K562 (cell line): ENCODE results near the gene DCAF8. TPM values are rescaled to one million over a fixed set of nuclear protein-coding genes. Genes with fewer than 3 reads are reported as not detected.

Experiments
- ATAC-seq: fragments of 200-7000 bp; cut with Tn5 transposase; 3 replicates; pipeline ENCODE4 v1.9.1; 2020; ENCODE audit warnings: moderate library complexity
- BruUV-seq: library from RNA; stranded (reverse); fragments of 400-500 nt; replicated peaks from 2 replicates; lab custom pipeline; 2021; lab: Mats Ljungman, UMichigan
- CTCF ChIA-PET: fragments of 300-600 bp; formaldehyde crosslinking; extraction: SDS; loops from one replicate; lab custom pipeline; 2021; ENCODE audit warnings: low intra/inter-chr PET ratio; lab: Yijun Ruan, JAX
- POLR2A ChIA-PET: fragments of 300-600, 350-650 bp; sonication (Branson Sonifier 250); formaldehyde crosslinking; extraction: SDS; loops from one replicate; lab custom pipeline; 2021; ENCODE audit warnings: antibody characterized with exemption, inconsistent platforms; lab: Yijun Ruan, JAX
- DNase-seq, 4 experiments: peaks; one replicate each; pipeline versions ENCODE4 v3.0.0 to v3.0.0-alpha.2; 2011 to 2018; ENCODE audit warnings: low spot score in 3 of 4, mixed read lengths in 3 of 4; ENCODE audit errors: extremely low read depth in 1 of 4
- FAIRE-seq: peaks from 2 replicates; lab custom pipeline; 2011; peaks lifted over from hg19 to GRCh38; lab: Jason Lieb, UNC
- H2AFZ ChIP-seq: 2 replicates; pipeline ENCODE4 v1.6.0; 2011; ENCODE audit warnings: low read depth, low read length, control low read depth, inconsistent platforms
- H3K27ac ChIP-seq: fragments of 200-600 bp; 3 replicates; pipeline ENCODE4 v1.8.0; 2011; ENCODE audit warnings: low read depth, mild to moderate bottlenecking, control low read depth, inconsistent platforms, low read length, moderate library complexity, mixed read lengths; ENCODE audit errors: extremely low read depth
- H3K27me3 ChIP-seq, 2 experiments: fragments of 300-600 bp in 1 of 2; 2 replicates in 1 of 2; 3 replicates in 1 of 2; pipeline versions ENCODE4 v1.6.0 to v1.8.0; 2011; ENCODE audit warnings: inconsistent platforms in 2 of 2, low read length in 2 of 2, mild to moderate bottlenecking in 1 of 2, mixed read lengths in 1 of 2, moderate library complexity in 1 of 2; ENCODE audit not compliant: control insufficient read depth in 2 of 2, insufficient read depth in 2 of 2
- H3K36me3 ChIP-seq: fragments of 300-600 bp; 3 replicates; pipeline ENCODE4 v1.8.0; 2011; ENCODE audit warnings: mild to moderate bottlenecking, low read length, inconsistent platforms; ENCODE audit not compliant: control insufficient read depth, insufficient read depth
- H3K4me1 ChIP-seq, 2 experiments: fragments of 200-600 bp in 1 of 2; replicated peaks in 1 of 2; 2 replicates in 1 of 2; 3 replicates in 1 of 2; pipeline versions ENCODE4 v1.5.1 to v1.8.0; 2011; ENCODE audit warnings: inconsistent platforms in 2 of 2, low read length in 2 of 2, mild to moderate bottlenecking in 1 of 2, mixed read lengths in 1 of 2, moderate library complexity in 1 of 2; ENCODE audit not compliant: control insufficient read depth in 2 of 2, insufficient read depth in 2 of 2
- H3K4me2 ChIP-seq: 2 replicates; pipeline ENCODE4 v1.6.1; 2011; ENCODE audit warnings: low read length, control low read depth, inconsistent platforms, mixed read lengths; ENCODE audit not compliant: insufficient read depth
- H3K4me3 ChIP-seq: fragments of 200-600 bp; sonication (generic), shearing (Covaris generic); 2 replicates; pipeline ENCODE4 v1.5.1; 2016; ENCODE audit warnings: control low read depth, inconsistent platforms
- H3K79me2 ChIP-seq: fragments of 200-600 bp; 3 replicates; pipeline ENCODE4 v1.8.0; 2011; ENCODE audit warnings: low read length, inconsistent platforms; ENCODE audit not compliant: control insufficient read depth, insufficient read depth
- H3K9ac ChIP-seq, 2 experiments: 2 replicates each; pipeline versions ENCODE4 v1.6.0 to v1.6.1; 2011; ENCODE audit warnings: low read depth in 2 of 2, low read length in 2 of 2, control low read depth in 1 of 2, inconsistent platforms in 1 of 2, mild to moderate bottlenecking in 1 of 2, mixed read lengths in 1 of 2; ENCODE audit not compliant: insufficient read depth in 1 of 2
- H3K9me1 ChIP-seq: one replicate; pipeline ENCODE4 v1.6.0; 2011; ENCODE audit warnings: inconsistent platforms, mild to moderate bottlenecking, low read length, moderate library complexity; ENCODE audit not compliant: control insufficient read depth, insufficient read depth
- H3K9me3 ChIP-seq: replicated peaks from 2 replicates; pipeline ENCODE4 v1.5.1; 2011; ENCODE audit warnings: low read depth, low read length, inconsistent platforms; ENCODE audit not compliant: control insufficient read depth, insufficient read depth
- H4K20me1 ChIP-seq: replicated peaks from 2 replicates; pipeline ENCODE4 v1.6.1; 2011; ENCODE audit warnings: low read length, inconsistent platforms, mixed read lengths; ENCODE audit not compliant: control insufficient read depth, insufficient read depth
- ADNP ChIP-seq: fragments of 200-800 bp; sonication (Bioruptor generic); IDR thresholded peaks from 2 replicates; pipeline ENCODE4 v1.6.1; 2016; ENCODE audit warnings: missing genetic modification characterization, missing compliant biosample characterization
- ETS2 ChIP-seq: IDR thresholded peaks from 2 replicates; pipeline ENCODE4 v1.6.1; 2016; ENCODE audit warnings: borderline replicate concordance, missing genetic modification characterization, mild to moderate bottlenecking, moderate library complexity, missing compliant biosample characterization; ENCODE audit not compliant: poor library complexity, severe bottlenecking
- HCFC1 ChIP-seq: IDR thresholded peaks from 2 replicates; pipeline ENCODE4 v1.6.1; 2012; ENCODE audit warnings: low read depth, low read length, improper control_type of control experiment
- HDAC6 ChIP-seq: IDR thresholded peaks from 2 replicates; pipeline ENCODE4 v1.6.1; 2012; ENCODE audit warnings: low read depth, mild to moderate bottlenecking, control low read depth, inconsistent platforms, low read length, moderate library complexity
- HMGN3 ChIP-seq: IDR thresholded peaks from 2 replicates; pipeline ENCODE4 v1.6.1; 2011; ENCODE audit warnings: borderline replicate concordance, low read depth, mild to moderate bottlenecking, mixed read lengths, low read length; ENCODE audit not compliant: insufficient read length; ENCODE audit errors: extremely low read depth
- MAFG ChIP-seq: fragments of 450-650 bp; conservative IDR thresholded peaks from 2 replicates; pipeline ENCODE4 v1.6.1; 2016; ENCODE audit warnings: missing genetic modification characterization, missing compliant biosample characterization
- MBD2 ChIP-seq: sonication (generic); IDR thresholded peaks from 2 replicates; pipeline ENCODE4 v1.6.1; 2016; ENCODE audit warnings: low read depth, borderline replicate concordance
- NFXL1 ChIP-seq: fragments of 450-650 bp; formaldehyde crosslinking; IDR thresholded peaks from 2 replicates; pipeline ENCODE4 v1.4.0; 2021; ENCODE audit warnings: mild to moderate bottlenecking
- SOX6 ChIP-seq: fragments of 450-650 bp; IDR thresholded peaks from 2 replicates; pipeline ENCODE4 v1.6.1; 2014; ENCODE audit warnings: mild to moderate bottlenecking
- ZNF124 ChIP-seq: sonication (generic); formaldehyde crosslinking; IDR thresholded peaks from 2 replicates; pipeline ENCODE4 v1.8.1; 2022; ENCODE audit warnings: missing genetic modification reagents
- ZNF644 ChIP-seq: fragments of 200-800 bp; sonication (Bioruptor generic); IDR thresholded peaks from 2 replicates; pipeline ENCODE4 v1.6.1; 2016; ENCODE audit warnings: low read depth, missing genetic modification characterization, missing compliant biosample characterization
- ZNF668 ChIP-seq: fragments of 250-450 bp; sonication (Bioruptor Pico); IDR thresholded peaks from 2 replicates; pipeline ENCODE4 v1.8.0; 2022; ENCODE audit warnings: mild to moderate bottlenecking, inconsistent platforms
- ZNF695 ChIP-seq: fragments of 450-650 bp; formaldehyde crosslinking; IDR thresholded peaks from 2 replicates; pipeline ENCODE4 v1.4.0; 2020; ENCODE audit warnings: mild to moderate bottlenecking, moderate library complexity
- in situ Hi-C: fragments of 300-500 bp; cut with MboI; formaldehyde crosslinking; loops from 4 replicates; pipeline ENCODE4 v1.15.0; 2018; ENCODE audit warnings: inconsistent platforms, mixed read lengths
- intact Hi-C: fragments of 100-400 bp; cut with micrococcal nuclease; formaldehyde crosslinking; loops from 2 replicates; pipeline ENCODE4 v1.14.2; 2022
- polyA plus RNA-seq, 8 experiments: library from polyadenylated mRNA; depleted of rRNA in 4 of 8; stranded (reverse) in 5 of 8; unstranded in 3 of 8; fragments of >200 nt; fragmentation: Nextera tagmentation in 2 of 8; fragmentation: Illumina TruSeq in 1 of 8; extraction: Ambion mirVana in 2 of 8; extraction: Trizol in 1 of 8; gene quantifications; 2 replicates each; pipeline versions ENCODE4 v1.2.1 to v1.2.3, GENCODE V29; 2011 to 2014; ENCODE audit warnings: inconsistent platforms in 1 of 8, missing spikeins in 1 of 8
- total RNA-seq, 7 experiments: library from RNA; depleted of rRNA in 6 of 7; stranded (reverse); fragments of >200 nt in 6 of 7; fragmentation: Illumina TruSeq in 2 of 7; extraction: Trizol in 2 of 7; gene quantifications; 2 replicates each; pipeline versions ENCODE4 v1.2.1 to v1.2.3, GENCODE V29; 2011 to 2021; ENCODE audit warnings: low replicate concordance in 1 of 7
- TF ChIP-seq, protein P1 (sequence below), 2 experiments: fragments of 200-800 bp in 1 of 2; sonication (Bioruptor generic) in 1 of 2; sonication (generic) in 1 of 2; formaldehyde crosslinking in 1 of 2; IDR thresholded peaks in 1 of 2; conservative IDR thresholded peaks in 1 of 2; 2 replicates each; pipeline versions ENCODE4 v1.5.0 to v1.6.1; 2016 to 2020; ENCODE audit warnings: missing compliant biosample characterization in 1 of 2, missing genetic modification characterization in 1 of 2, missing genetic modification reagents in 1 of 2
- TF ChIP-seq, protein P2 (sequence below): sonication (generic); formaldehyde crosslinking; IDR thresholded peaks from 2 replicates; pipeline ENCODE4 v1.5.0; 2020; ENCODE audit warnings: missing genetic modification reagents
- TF ChIP-seq, protein P3 (sequence below): sonication (generic); formaldehyde crosslinking; IDR thresholded peaks from 2 replicates; pipeline ENCODE4 v1.9.0; 2022; ENCODE audit warnings: mild to moderate bottlenecking, missing genetic modification reagents
- TF ChIP-seq, protein P4 (sequence below): fragments of 450-650 bp; formaldehyde crosslinking; IDR thresholded peaks from 2 replicates; pipeline ENCODE4 v1.4.0; 2020; ENCODE audit warnings: mild to moderate bottlenecking, moderate library complexity

DCAF8 gene
- total and polyA plus RNA-seq, 9 of the 15 experiments (the other 6 are each of a cell fraction or from before 2014, with no cell fraction given), result 11.6 to 149 (median 81.3) TPM

DNA sequence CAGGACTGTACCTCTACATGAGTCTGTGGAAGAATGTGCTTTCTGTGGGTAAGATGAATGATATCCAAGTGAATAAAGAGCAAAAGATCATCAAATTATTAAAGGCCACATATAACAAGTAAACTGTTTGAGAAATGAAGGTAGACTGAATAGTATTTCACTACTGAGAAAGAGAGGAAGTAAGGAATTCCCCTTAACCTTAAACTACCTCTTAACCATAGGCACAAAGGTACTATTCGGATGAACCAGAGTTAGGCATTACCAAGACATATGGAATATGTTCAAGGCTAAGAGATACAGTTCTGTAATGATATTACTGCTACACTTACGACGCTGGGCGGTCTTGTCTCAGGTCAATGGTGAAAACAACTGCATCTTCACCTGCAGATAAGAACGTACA is 25.5 kb downstream of the DCAF8 start (continued):
- TF ChIP-seq, protein P1, sequence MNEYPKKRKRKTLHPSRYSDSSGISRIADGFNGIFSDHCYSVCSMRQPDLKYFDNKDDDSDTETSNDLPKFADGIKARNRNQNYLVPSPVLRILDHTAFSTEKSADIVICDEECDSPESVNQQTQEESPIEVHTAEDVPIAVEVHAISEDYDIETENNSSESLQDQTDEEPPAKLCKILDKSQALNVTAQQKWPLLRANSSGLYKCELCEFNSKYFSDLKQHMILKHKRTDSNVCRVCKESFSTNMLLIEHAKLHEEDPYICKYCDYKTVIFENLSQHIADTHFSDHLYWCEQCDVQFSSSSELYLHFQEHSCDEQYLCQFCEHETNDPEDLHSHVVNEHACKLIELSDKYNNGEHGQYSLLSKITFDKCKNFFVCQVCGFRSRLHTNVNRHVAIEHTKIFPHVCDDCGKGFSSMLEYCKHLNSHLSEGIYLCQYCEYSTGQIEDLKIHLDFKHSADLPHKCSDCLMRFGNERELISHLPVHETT (CRISPR knock-in tag; conservative IDR thresholded peaks at IDR 0.05 in 1 of 2, IDR thresholded peaks at IDR 0.05 in 1 of 2), result no peak
- TF ChIP-seq MBD2 (no peak), NFXL1 (CRISPR knock-in tag) (no peak), MAFG (no peak)
- TF ChIP-seq, protein P2, sequence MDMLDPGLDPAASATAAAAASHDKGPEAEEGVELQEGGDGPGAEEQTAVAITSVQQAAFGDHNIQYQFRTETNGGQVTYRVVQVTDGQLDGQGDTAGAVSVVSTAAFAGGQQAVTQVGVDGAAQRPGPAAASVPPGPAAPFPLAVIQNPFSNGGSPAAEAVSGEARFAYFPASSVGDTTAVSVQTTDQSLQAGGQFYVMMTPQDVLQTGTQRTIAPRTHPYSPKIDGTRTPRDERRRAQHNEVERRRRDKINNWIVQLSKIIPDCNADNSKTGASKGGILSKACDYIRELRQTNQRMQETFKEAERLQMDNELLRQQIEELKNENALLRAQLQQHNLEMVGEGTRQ (CRISPR knock-in tag), result no peak

DNA sequence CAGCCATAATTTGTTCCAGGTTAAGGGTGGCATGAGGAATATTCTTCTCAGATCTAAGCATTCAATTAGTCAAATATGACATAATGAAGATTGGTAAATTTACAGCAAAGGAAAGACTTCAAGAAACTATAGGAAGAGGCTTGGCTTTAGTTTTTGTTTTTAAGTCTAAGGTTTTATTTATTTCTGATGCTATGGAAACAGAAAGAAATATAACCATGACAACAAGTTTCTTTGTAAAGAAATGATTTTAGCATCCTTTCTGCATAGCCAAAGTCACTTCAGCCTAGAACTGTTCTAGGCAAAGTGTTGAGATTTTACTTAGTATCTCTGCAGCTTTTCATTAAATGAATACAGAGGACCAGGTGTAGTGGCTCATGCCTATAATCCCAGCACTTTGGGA is 29.4 kb downstream of the DCAF8 start:
- peaks cover 92% of the 10 kb centered on the region for H3K36me3 ChIP-seq
- H3K9me1 ChIP-seq, result no peaks in the 10 kb centered on the region
- no TSS peak for BruUV-seq
- H4K20me1 ChIP-seq, result no peaks in the 10 kb centered on the region
- POLR2A ChIA-PET, result interaction anchor here (1.0 to 1.3 kb wide), 2 partner anchors 10 to 13 kb away, joined by 3 to 5 read pairs; no protein-coding TSS in a partner anchor
- no peak overlapping the region for H3K9ac ChIP-seq
- intact Hi-C loops, result no loop called here
- H3K9me3 ChIP-seq, result no peaks in the 10 kb centered on the region
- no peaks in the 10 kb centered on the region for H3K27me3 ChIP-seq
- CTCF ChIA-PET, result no interaction called here
- ATAC-seq, result no peak
- H3K4me3 ChIP-seq, result no peak overlapping the region
- H3K27ac ChIP-seq, result no peak overlapping the region
- DNase-seq, result no peak
- no peaks in the 10 kb centered on the region for H3K79me2 ChIP-seq
- no peak for FAIRE-seq
- H3K4me2 ChIP-seq, result no peak overlapping the region
- in situ Hi-C loops, result no loop called here
- no peak overlapping the region for H2AFZ ChIP-seq
- H3K4me1 ChIP-seq, result no peaks in the 10 kb centered on the region
- TF ChIP-seq ZNF668 (CRISPR knock-in tag), result no peak
- TF ChIP-seq HCFC1, result no peak
- TF ChIP-seq, protein P3, sequence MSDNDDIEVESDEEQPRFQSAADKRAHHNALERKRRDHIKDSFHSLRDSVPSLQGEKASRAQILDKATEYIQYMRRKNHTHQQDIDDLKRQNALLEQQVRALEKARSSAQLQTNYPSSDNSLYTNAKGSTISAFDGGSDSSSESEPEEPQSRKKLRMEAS (CRISPR knock-in tag), result no peak
- no peak for TF ChIP-seq ZNF124 (CRISPR knock-in tag)
- TF ChIP-seq HMGN3, result no peak
- TF ChIP-seq HDAC6, result no peak
- TF ChIP-seq ZNF644 (tag), result no peak
- TF ChIP-seq SOX6, result no peak
- TF ChIP-seq ZNF695 (CRISPR knock-in tag), result no peak
- no peak for TF ChIP-seq ETS2 (tag)
- TF ChIP-seq, protein P4, sequence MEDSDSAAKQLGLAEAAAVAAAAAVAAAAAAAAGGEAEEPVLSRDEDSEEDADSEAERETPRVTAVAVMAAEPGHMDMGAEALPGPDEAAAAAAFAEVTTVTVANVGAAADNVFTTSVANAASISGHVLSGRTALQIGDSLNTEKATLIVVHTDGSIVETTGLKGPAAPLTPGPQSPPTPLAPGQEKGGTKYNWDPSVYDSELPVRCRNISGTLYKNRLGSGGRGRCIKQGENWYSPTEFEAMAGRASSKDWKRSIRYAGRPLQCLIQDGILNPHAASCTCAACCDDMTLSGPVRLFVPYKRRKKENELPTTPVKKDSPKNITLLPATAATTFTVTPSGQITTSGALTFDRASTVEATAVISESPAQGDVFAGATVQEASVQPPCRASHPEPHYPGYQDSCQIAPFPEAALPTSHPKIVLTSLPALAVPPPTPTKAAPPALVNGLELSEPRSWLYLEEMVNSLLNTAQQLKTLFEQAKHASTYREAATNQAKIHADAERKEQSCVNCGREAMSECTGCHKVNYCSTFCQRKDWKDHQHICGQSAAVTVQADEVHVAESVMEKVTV (CRISPR knock-in tag), result no peak
- no peak for TF ChIP-seq ADNP
